ENCODE measurements around the gene APEH. TPM values are rescaled to one million over a fixed set of nuclear protein-coding genes. Genes with fewer than 3 reads are reported as not detected.

Gene APEH
- total and polyA plus RNA-seq, 2 donors from 2014 or later, result 138 to 143 TPM

- H3K9ac ChIP-seq (ENCODE audit: low read length in 3 of 3), result no peak overlapping the region
- no peak overlapping the region for H3K4me3 ChIP-seq (ENCODE audit: low read length in 3 of 3)
- no peaks in the 10 kb centered on the region for H3K27me3 ChIP-seq (ENCODE audit: control insufficient read depth, insufficient read depth, low read length)
- intact Hi-C loops (cut with DNase I), result no loop called here
- H3K27ac ChIP-seq (ENCODE audit: low read depth in 2 of 2, low read length in 2 of 2), result no peak overlapping the region
- no peaks in the 10 kb centered on the region for H3K9me3 ChIP-seq (ENCODE audit: control insufficient read depth in 2 of 3, insufficient read depth in 1 of 3, low read length in 3 of 3)
- no peak for DNase-seq
- no peak for TF ChIP-seq CTCF (IDR thresholded peaks at IDR 0.05; ENCODE audit: borderline replicate concordance, extremely low read depth, insufficient read depth)
- H3K36me3 ChIP-seq (ENCODE audit: control insufficient read depth in 2 of 3, insufficient read depth in 3 of 3, low read length in 3 of 3), result no peaks in the 10 kb centered on the region
- H3K4me1 ChIP-seq (ENCODE audit: control insufficient read depth in 2 of 3, insufficient read depth in 2 of 3, low read depth in 1 of 3, low read length in 3 of 3), result no peaks in the 10 kb centered on the region
- no peak for FAIRE-seq
Measured at GRCh38 chr3:49629866-49630265, 44.3 kb upstream of the APEH start.

- Histone ChIP-seq H3K27ac (ENCODE audit: low read depth in 2 of 2, low read length in 2 of 2) (no peak overlapping the region), H3K4me1 (ENCODE audit: control insufficient read depth in 2 of 3, insufficient read depth in 2 of 3, low read depth in 1 of 3, low read length in 3 of 3) (no peaks in the 10 kb centered on the region), H3K9me3 (ENCODE audit: control insufficient read depth in 2 of 3, insufficient read depth in 1 of 3, low read length in 3 of 3) (no peaks in the 10 kb centered on the region), H3K27me3 (ENCODE audit: control insufficient read depth, insufficient read depth, low read length) (no peaks in the 10 kb centered on the region), H3K36me3 (ENCODE audit: control insufficient read depth in 2 of 3, insufficient read depth in 3 of 3, low read length in 3 of 3) (no peaks in the 10 kb centered on the region), H3K4me3 (ENCODE audit: low read length in 3 of 3) (no peak overlapping the region), H3K9ac (ENCODE audit: low read length in 3 of 3) (no peak overlapping the region)
- intact Hi-C loops (cut with DNase I), result no loop called here
- TF ChIP-seq CTCF (IDR thresholded peaks at IDR 0.05; ENCODE audit: borderline replicate concordance, extremely low read depth, insufficient read depth), result no peak
- no peak for DNase-seq
- FAIRE-seq, result no peak
Measured at GRCh38 chr3:49630784-49631183, 43.4 kb upstream of the APEH start.

- FAIRE-seq, result no peak
- H3K27me3 ChIP-seq (ENCODE audit: control insufficient read depth, insufficient read depth, low read length), result no peaks in the 10 kb centered on the region
- no peak for DNase-seq
- no peak overlapping the region for H3K27ac ChIP-seq (ENCODE audit: low read depth in 2 of 2, low read length in 2 of 2)
- no peaks in the 10 kb centered on the region for H3K4me1 ChIP-seq (ENCODE audit: control insufficient read depth in 2 of 3, insufficient read depth in 2 of 3, low read depth in 1 of 3, low read length in 3 of 3)
- H3K9ac ChIP-seq (ENCODE audit: low read length in 3 of 3), result no peak overlapping the region
- no peaks in the 10 kb centered on the region for H3K9me3 ChIP-seq (ENCODE audit: control insufficient read depth in 2 of 3, insufficient read depth in 1 of 3, low read length in 3 of 3)
- no peak for TF ChIP-seq CTCF (IDR thresholded peaks at IDR 0.05; ENCODE audit: borderline replicate concordance, extremely low read depth, insufficient read depth)
- no peaks in the 10 kb centered on the region for H3K36me3 ChIP-seq (ENCODE audit: control insufficient read depth in 2 of 3, insufficient read depth in 3 of 3, low read length in 3 of 3)
- intact Hi-C loops (cut with DNase I), result no loop called here
- H3K4me3 ChIP-seq (ENCODE audit: low read length in 3 of 3), result no peak overlapping the region
Measured at GRCh38 chr3:49634736-49635135, 39.4 kb upstream of the APEH start.

- Histone ChIP-seq H3K4me3 (ENCODE audit: low read length in 3 of 3) (no peak overlapping the region), H3K27me3 (ENCODE audit: control insufficient read depth, insufficient read depth, low read length) (no peaks in the 10 kb centered on the region), H3K4me1 (ENCODE audit: control insufficient read depth in 2 of 3, insufficient read depth in 2 of 3, low read depth in 1 of 3, low read length in 3 of 3) (no peaks in the 10 kb centered on the region), H3K9ac (ENCODE audit: low read length in 3 of 3) (no peak overlapping the region), H3K9me3 (ENCODE audit: control insufficient read depth in 2 of 3, insufficient read depth in 1 of 3, low read length in 3 of 3) (no peaks in the 10 kb centered on the region), H3K36me3 (ENCODE audit: control insufficient read depth in 2 of 3, insufficient read depth in 3 of 3, low read length in 3 of 3) (no peaks in the 10 kb centered on the region), H3K27ac (ENCODE audit: low read depth in 2 of 2, low read length in 2 of 2) (no peak overlapping the region)
- intact Hi-C loops (cut with DNase I), result no loop called here
- FAIRE-seq (no peak), DNase-seq (no peak)
- no peak for TF ChIP-seq CTCF (IDR thresholded peaks at IDR 0.05; ENCODE audit: borderline replicate concordance, extremely low read depth, insufficient read depth)
Measured at GRCh38 chr3:49636883-49637609, 37.1 kb upstream of the APEH start.

Data from kidney (tissue), 14 donors.